ENCODE measurements around the gene CST9.

The CST9 gene

GRCh38 chr20:23605867-23606651 is at the start of gene CST9:
Gene CST9 (minus strand): TSS chr20:23605917. CDS start chr20:23605864, 53 bp downstream.
- peak; percentile 29 for DNase-seq

- no peak for DNase-seq
Measured at GRCh38 chr20:23654717-23655116, 49.0 kb upstream of the CST9 start.

GRCh38 chr20:23654000-23654399 is 48.3 kb upstream of the CST9 start:
- no peak for DNase-seq

GRCh38 chr20:23653400-23653938 is 47.8 kb upstream of the CST9 start:
- no peak for DNase-seq

- DNase-seq, result peak; percentile 29
Measured at GRCh38 chr20:23652926-23653325, 47.2 kb upstream of the CST9 start.

- no peak for DNase-seq
Measured at GRCh38 chr20:23652371-23652770, 46.7 kb upstream of the CST9 start.

GRCh38 chr20:23651117-23651516 is 45.4 kb upstream of the CST9 start:
- DNase-seq, result no peak

- no peak for DNase-seq
Measured at GRCh38 chr20:23649830-23650417, 44.2 kb upstream of the CST9 start.

GRCh38 chr20:23649242-23649641 is 43.5 kb upstream of the CST9 start:
- no peak for DNase-seq

- DNase-seq, result no peak
Measured at GRCh38 chr20:23647346-23647745, 41.6 kb upstream of the CST9 start.

- DNase-seq, result no peak
Measured at GRCh38 chr20:23646106-23646873, 40.6 kb upstream of the CST9 start.

GRCh38 chr20:23645575-23645974 is 39.9 kb upstream of the CST9 start:
- no peak for DNase-seq

GRCh38 chr20:23644164-23644563 is 38.4 kb upstream of the CST9 start:
- DNase-seq, result no peak

GRCh38 chr20:23643659-23644058 is 37.9 kb upstream of the CST9 start:
- DNase-seq, result no peak

- peak; percentile 94 for DNase-seq
Measured at GRCh38 chr20:23641936-23642751, 36.4 kb upstream of the CST9 start.

- no peak for DNase-seq
Measured at GRCh38 chr20:23640671-23641667, 35.3 kb upstream of the CST9 start.

GRCh38 chr20:23640018-23640601 is 34.4 kb upstream of the CST9 start:
- no peak for DNase-seq

- DNase-seq, result no peak
Measured at GRCh38 chr20:23639490-23639958, 33.8 kb upstream of the CST9 start.

GRCh38 chr20:23638309-23638708 is 32.6 kb upstream of the CST9 start:
- no peak for DNase-seq

- DNase-seq, result peak; percentile 94
Measured at GRCh38 chr20:23637282-23638221, 31.8 kb upstream of the CST9 start, which contains the start of gene CST3. Gene CST3 (minus strand): TSS chr20:23637955. CDS start chr20:23637862, 93 bp downstream.

Measured in islet precursor cell (in vitro differentiated cells).